ENCODE results near the gene NUDT2.

DNA sequence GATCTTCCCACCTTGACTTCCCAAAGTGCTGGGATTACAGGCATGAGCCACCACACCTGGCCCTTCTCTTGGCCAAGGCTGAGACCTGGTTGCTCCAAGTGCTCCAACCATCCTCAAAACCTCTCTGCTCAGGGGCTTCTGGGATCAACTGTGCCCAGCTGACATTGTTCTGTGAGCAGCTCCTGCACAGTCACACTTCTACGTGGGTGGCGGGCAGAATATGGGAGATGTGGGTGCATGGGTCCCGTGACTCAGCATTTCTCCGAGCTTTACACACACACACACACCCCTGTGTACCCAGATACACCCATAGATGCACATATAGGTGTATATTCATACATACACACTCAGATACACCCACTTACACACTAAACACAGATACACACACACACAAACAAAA, 57.9 kb downstream of the NUDT2 start:
- TF ChIP-seq, protein P1, sequence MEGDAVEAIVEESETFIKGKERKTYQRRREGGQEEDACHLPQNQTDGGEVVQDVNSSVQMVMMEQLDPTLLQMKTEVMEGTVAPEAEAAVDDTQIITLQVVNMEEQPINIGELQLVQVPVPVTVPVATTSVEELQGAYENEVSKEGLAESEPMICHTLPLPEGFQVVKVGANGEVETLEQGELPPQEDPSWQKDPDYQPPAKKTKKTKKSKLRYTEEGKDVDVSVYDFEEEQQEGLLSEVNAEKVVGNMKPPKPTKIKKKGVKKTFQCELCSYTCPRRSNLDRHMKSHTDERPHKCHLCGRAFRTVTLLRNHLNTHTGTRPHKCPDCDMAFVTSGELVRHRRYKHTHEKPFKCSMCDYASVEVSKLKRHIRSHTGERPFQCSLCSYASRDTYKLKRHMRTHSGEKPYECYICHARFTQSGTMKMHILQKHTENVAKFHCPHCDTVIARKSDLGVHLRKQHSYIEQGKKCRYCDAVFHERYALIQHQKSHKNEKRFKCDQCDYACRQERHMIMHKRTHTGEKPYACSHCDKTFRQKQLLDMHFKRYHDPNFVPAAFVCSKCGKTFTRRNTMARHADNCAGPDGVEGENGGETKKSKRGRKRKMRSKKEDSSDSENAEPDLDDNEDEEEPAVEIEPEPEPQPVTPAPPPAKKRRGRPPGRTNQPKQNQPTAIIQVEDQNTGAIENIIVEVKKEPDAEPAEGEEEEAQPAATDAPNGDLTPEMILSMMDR (IDR thresholded peaks at IDR 0.05) = no peak
- no peak for TF ChIP-seq EP300 (IDR thresholded peaks at IDR 0.05)

Measured in tibial nerve (tissue), 4 donors.